Articular chondrocyte of knee joint (primary cell): ENCODE measurements around the gene PARP14. TPM values are rescaled to one million over a fixed set of nuclear protein-coding genes. Genes with fewer than 3 reads are reported as not detected.

Experiments
- total RNA-seq: library from RNA; depleted of rRNA; stranded (reverse); fragments of >200 nt; gene quantifications from 2 replicates; pipeline ENCODE4 v1.2.3, GENCODE V29; 2012

Gene PARP14, protein sequence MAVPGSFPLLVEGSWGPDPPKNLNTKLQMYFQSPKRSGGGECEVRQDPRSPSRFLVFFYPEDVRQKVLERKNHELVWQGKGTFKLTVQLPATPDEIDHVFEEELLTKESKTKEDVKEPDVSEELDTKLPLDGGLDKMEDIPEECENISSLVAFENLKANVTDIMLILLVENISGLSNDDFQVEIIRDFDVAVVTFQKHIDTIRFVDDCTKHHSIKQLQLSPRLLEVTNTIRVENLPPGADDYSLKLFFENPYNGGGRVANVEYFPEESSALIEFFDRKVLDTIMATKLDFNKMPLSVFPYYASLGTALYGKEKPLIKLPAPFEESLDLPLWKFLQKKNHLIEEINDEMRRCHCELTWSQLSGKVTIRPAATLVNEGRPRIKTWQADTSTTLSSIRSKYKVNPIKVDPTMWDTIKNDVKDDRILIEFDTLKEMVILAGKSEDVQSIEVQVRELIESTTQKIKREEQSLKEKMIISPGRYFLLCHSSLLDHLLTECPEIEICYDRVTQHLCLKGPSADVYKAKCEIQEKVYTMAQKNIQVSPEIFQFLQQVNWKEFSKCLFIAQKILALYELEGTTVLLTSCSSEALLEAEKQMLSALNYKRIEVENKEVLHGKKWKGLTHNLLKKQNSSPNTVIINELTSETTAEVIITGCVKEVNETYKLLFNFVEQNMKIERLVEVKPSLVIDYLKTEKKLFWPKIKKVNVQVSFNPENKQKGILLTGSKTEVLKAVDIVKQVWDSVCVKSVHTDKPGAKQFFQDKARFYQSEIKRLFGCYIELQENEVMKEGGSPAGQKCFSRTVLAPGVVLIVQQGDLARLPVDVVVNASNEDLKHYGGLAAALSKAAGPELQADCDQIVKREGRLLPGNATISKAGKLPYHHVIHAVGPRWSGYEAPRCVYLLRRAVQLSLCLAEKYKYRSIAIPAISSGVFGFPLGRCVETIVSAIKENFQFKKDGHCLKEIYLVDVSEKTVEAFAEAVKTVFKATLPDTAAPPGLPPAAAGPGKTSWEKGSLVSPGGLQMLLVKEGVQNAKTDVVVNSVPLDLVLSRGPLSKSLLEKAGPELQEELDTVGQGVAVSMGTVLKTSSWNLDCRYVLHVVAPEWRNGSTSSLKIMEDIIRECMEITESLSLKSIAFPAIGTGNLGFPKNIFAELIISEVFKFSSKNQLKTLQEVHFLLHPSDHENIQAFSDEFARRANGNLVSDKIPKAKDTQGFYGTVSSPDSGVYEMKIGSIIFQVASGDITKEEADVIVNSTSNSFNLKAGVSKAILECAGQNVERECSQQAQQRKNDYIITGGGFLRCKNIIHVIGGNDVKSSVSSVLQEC (N-terminal part only)
- total RNA-seq: 68.1 and 69.4 TPM in 2 replicates

GRCh38 chr3:122680475-122681283 is at the start of gene PARP14:
PARP14 (plus strand) TSS chr3:122680839; CDS start chr3:122680884, 45 bp downstream.

Other genes starting within 250 kb of the PARP14 start
- 47.7 and 59.0 TPM in 2 replicates for gene KPNA1, start 165.9 kb upstream of the PARP14 start, total RNA-seq
- 38.5 and 45.6 TPM in 2 replicates for gene PARP9, start 116.5 kb upstream of the PARP14 start, total RNA-seq
- 38.5 and 43.0 TPM in 2 replicates for gene DTX3L, start 116.5 kb upstream of the PARP14 start, total RNA-seq
- gene PARP15, start 103.2 kb upstream of the PARP14 start, total RNA-seq: 0.78 and 1.8 TPM in 2 replicates
- gene HSPBAP1, start 113.0 kb downstream of the PARP14 start, total RNA-seq: 9.3 and 14.1 TPM in 2 replicates
- gene SLC49A4, start 114.2 kb downstream of the PARP14 start, total RNA-seq: 33.9 and 35.8 TPM in 2 replicates